ENCODE data around the gene CDH26. TPM values are rescaled to one million over a fixed set of nuclear protein-coding genes. Genes with fewer than 3 reads are reported as not detected.
A peak's percentile ranks its signal among the peaks of the same experiment; 100 is the strongest.

Gene CDH26
- total and polyA plus RNA-seq, 2 of the 13 experiments (the other 11 are each of a cell fraction or from before 2014, with no cell fraction given): 0.40 to 1.1 TPM

DNA sequence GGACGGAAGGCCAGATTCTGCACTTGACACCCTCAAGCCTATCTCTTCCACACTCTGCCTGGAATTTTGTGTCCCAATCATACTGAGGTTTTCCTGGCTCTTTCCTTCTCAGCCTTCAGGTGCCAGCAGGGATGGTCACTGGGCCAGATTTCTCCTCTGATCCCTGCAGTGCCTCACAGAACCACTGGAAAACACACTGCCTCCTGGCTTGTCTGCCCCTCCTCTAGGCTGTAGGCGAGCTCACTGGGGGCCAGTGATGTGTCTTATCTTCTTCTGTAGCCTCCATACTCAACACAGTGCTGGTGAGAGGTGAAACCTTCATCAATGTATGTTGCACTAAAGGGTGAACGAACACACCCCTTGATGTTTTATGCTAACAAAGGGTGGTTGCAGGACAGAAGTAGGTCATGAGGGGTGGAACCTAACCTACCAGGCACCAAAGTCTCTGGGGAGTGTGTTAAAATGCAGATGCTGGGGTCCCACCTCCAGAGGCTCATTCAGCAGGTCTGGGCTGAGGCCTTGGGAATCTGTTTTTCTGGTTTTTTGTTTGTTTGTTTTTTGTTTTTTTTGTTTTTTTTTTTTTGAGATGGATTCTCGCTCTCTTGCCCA is 80.3 kb downstream of the CDH26 start:
- Histone ChIP-seq H3K27ac (ENCODE audit: extremely low read length, insufficient read depth, low read length) (no peak overlapping the region), H4K20me1 (ENCODE audit: insufficient read depth, low read length) (no peaks in the 10 kb centered on the region), H3K9me3 (ENCODE audit: low read length) (no peaks in the 10 kb centered on the region), H3K36me3 (replicated peaks in 1 of 2; ENCODE audit: control insufficient read depth in 1 of 2, insufficient read depth in 2 of 2, low read length in 2 of 2) (no peaks in the 10 kb centered on the region), H2AFZ (ENCODE audit: low read length) (no peak overlapping the region), H3K79me2 (ENCODE audit: insufficient read depth, low read length) (no peaks in the 10 kb centered on the region), H3K4me3 (replicated peaks in 1 of 3; ENCODE audit: insufficient read depth in 1 of 3, low read depth in 2 of 3, low read length in 3 of 3) (no peak overlapping the region), H3K4me2 (ENCODE audit: low read depth, low read length) (no peak overlapping the region), H3K9ac (ENCODE audit: insufficient read depth, low read depth, low read length) (no peak overlapping the region), H3K27me3 (ENCODE audit: control insufficient read depth in 1 of 2, insufficient read depth in 2 of 2, low read length in 2 of 2) (0 out of 5 replicates have a peak, but pooled peaks cover 0 to 1% of the 10 kb centered on the region in 2 experiments), H3K4me1 (ENCODE audit: insufficient read depth, low read length) (peaks cover 11% of the 10 kb centered on the region; the same call in 1 of the 2 replicates)
- TF ChIP-seq ZNF414 (CRISPR knock-in tag; IDR thresholded peaks at IDR 0.05) (no peak), ZNF260 (CRISPR knock-in tag; IDR thresholded peaks at IDR 0.05; ENCODE audit: borderline replicate concordance, low read depth) (no peak), ZFP90 (CRISPR knock-in tag; IDR thresholded peaks at IDR 0.05; ENCODE audit: borderline replicate concordance) (no peak), AHR (CRISPR knock-in tag; IDR thresholded peaks at IDR 0.05) (no peak), ZNF12 (CRISPR knock-in tag; IDR thresholded peaks at IDR 0.05) (no peak), ETV5 (CRISPR knock-in tag; IDR thresholded peaks at IDR 0.05; ENCODE audit: borderline replicate concordance) (no peak), ZNF350 (CRISPR knock-in tag; IDR thresholded peaks at IDR 0.05; ENCODE audit: borderline replicate concordance, low read depth) (no peak), KDM6A (CRISPR knock-in tag; IDR thresholded peaks at IDR 0.05; ENCODE audit: low read depth) (no peak), ZNF225 (CRISPR knock-in tag; IDR thresholded peaks at IDR 0.05) (no peak), PAF1 (CRISPR knock-in tag; IDR thresholded peaks at IDR 0.05) (no peak), ZNF879 (CRISPR knock-in tag; IDR thresholded peaks at IDR 0.05) (no peak), FLYWCH1 (CRISPR knock-in tag; IDR thresholded peaks at IDR 0.05) (no peak), JUND (CRISPR knock-in tag; IDR thresholded peaks at IDR 0.05) (no peak), ZFY (CRISPR knock-in tag; IDR thresholded peaks at IDR 0.05) (no peak), FIP1L1 (IDR thresholded peaks at IDR 0.05; ENCODE audit: borderline replicate concordance, insufficient read depth, low read depth, low read length) (no peak)
- TF ChIP-seq, protein P1, sequence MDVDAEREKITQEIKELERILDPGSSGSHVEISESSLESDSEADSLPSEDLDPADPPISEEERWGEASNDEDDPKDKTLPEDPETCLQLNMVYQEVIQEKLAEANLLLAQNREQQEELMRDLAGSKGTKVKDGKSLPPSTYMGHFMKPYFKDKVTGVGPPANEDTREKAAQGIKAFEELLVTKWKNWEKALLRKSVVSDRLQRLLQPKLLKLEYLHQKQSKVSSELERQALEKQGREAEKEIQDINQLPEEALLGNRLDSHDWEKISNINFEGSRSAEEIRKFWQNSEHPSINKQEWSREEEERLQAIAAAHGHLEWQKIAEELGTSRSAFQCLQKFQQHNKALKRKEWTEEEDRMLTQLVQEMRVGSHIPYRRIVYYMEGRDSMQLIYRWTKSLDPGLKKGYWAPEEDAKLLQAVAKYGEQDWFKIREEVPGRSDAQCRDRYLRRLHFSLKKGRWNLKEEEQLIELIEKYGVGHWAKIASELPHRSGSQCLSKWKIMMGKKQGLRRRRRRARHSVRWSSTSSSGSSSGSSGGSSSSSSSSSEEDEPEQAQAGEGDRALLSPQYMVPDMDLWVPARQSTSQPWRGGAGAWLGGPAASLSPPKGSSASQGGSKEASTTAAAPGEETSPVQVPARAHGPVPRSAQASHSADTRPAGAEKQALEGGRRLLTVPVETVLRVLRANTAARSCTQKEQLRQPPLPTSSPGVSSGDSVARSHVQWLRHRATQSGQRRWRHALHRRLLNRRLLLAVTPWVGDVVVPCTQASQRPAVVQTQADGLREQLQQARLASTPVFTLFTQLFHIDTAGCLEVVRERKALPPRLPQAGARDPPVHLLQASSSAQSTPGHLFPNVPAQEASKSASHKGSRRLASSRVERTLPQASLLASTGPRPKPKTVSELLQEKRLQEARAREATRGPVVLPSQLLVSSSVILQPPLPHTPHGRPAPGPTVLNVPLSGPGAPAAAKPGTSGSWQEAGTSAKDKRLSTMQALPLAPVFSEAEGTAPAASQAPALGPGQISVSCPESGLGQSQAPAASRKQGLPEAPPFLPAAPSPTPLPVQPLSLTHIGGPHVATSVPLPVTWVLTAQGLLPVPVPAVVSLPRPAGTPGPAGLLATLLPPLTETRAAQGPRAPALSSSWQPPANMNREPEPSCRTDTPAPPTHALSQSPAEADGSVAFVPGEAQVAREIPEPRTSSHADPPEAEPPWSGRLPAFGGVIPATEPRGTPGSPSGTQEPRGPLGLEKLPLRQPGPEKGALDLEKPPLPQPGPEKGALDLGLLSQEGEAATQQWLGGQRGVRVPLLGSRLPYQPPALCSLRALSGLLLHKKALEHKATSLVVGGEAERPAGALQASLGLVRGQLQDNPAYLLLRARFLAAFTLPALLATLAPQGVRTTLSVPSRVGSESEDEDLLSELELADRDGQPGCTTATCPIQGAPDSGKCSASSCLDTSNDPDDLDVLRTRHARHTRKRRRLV (CRISPR knock-in tag; IDR thresholded peaks at IDR 0.05): no peak
- BruUV-seq (replicated peaks): no TSS peak
- POLR2A ChIA-PET: no interaction called here
- intact Hi-C loops (cut with micrococcal nuclease; ENCODE audit: unreplicated experiment): no loop called here
- FAIRE-seq (no peak), ATAC-seq (peak; percentile 40), DNase-seq (ENCODE audit: low spot score) (no peak)
- in situ Hi-C loops (cut with HindIII; ENCODE audit: extremely low pct_ligation_motif_present, low pct_unique_long_range_greater_than_20kb): no loop called here
- 5% methylated on average over 4 of the region's 4 CpGs for WGBS (ENCODE audit: low lambda C conversion rate)
- CTCF ChIA-PET (ENCODE audit: low intra/inter-chr PET ratio, low total read pairs): no interaction called here

All from HepG2 (cell line).